GM19455 (cell line): Measurements from ENCODE around the gene TMED9.
"Not testable (repeated sequence)": the region's sequence is repeated elsewhere in the genome, so short reads cannot be mapped to it uniquely, and the experiment has no call there.

Source experiments
- ATAC-seq: cut with Tn5 transposase; IDR thresholded peaks from one replicate; pipeline ENCODE4 v1.9.1; 2021; ENCODE audit not compliant: unreplicated experiment

Gene TMED9

DNA sequence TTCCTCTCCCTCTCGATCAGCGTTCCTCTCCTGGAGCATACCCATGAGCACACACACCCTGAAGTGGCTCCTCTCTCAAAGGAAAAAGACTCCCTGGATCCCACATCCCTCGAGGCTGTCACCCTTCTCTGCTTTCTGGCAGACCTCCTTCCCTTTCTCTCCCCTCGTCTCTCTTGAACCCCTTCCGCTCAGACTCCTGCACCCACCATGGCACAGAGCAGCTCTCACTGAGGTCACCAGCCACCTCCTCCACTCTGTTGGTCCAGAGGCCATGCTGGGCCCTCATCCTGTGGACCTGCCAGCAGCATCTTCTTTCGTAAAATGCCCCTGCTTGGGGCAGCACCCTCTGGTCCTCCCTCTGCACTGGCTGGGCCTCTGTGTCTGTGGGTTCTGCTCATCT lies 13.7 kb downstream of the TMED9 start:
- no peak for ATAC-seq

GRCh38 chr5:177606071-177607051 lies 14.4 kb downstream of the TMED9 start:
- no peak for ATAC-seq

GRCh38 chr5:177607115-177607451 lies 15.1 kb downstream of the TMED9 start:
- ATAC-seq = no peak

DNA sequence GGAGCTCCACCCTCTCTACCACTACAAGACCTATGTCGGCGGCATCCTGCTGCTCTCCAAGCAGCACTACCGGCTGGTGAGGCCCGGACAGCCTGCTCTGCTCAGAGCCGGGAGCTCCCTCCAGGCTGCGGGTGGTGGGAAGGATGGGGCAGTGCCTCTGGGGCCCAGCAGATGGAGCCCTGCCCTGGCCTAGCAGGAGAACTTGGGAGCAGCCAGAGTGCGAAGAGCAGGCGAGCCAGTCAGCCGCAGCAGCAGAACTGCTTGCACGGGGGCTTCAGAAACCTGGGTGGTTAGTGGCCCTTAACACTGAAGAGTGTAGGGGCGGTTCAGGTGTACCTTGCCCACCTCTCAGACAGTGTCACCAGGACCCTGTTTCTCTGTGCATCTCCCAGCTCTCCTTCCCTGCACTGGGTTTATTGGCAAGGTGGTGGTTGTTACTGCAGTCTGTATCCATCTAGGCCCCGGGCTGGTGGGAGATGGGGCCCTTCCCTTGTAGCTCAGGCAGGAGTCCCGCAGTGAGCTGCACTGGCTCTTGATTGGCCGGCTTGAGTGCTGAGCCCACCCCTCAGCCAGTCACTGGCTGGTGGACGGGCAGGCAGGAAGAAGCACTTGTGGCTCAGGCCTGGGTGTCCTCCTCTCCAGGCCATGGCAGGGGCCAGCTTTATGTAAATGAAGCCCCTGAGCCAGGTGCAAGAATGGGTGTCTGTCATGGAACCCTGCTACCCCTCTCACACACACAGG lies 15.6 kb downstream of the TMED9 start:
- no peak for ATAC-seq

GRCh38 chr5:177608243-177609075 lies 16.5 kb downstream of the TMED9 start:
- ATAC-seq = no peak

DNA sequence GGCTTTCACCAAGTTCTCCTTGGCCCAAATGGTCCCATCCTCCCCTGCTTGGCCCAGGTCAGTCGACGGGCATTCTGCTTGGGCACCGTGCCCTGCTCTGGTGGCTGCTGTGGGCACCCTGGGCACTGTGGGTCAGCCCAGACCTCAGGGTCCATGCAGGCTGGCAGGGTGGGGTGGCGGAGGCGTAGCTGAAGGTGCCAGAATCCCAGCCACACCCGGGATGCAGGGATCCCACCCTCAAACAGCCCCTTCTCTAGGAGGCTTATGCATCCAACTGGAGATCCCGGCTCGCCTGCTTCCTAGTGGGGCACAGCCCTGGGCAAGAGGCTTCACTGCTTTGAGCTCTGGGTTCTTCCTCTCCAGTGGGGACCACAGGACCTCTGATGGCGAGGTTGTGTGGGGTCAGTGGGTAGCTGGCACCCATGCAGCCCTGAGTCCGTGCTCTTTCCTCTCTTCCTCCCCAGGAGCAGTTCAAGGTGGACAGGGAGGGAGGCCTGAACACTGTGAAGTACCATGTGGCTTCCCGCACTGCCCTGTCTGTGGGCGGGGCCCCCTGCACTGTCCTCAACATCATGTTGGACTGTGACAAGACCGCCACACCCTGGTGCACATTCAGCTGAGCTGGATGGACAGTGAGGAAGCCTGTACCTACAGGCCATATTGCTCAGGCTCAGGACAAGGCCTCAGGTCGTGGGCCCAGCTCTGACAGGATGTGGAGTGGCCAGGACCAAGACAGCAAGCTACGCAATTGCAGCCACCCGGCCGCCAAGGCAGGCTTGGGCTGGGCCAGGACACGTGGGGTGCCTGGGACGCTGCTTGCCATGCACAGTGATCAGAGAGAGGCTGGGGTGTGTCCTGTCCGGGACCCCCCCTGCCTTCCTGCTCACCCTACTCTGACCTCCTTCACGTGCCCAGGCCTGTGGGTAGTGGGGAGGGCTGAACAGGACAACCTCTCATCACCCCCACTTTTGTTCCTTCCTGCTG lies 17.4 kb downstream of the TMED9 start:
- no peak for ATAC-seq

DNA sequence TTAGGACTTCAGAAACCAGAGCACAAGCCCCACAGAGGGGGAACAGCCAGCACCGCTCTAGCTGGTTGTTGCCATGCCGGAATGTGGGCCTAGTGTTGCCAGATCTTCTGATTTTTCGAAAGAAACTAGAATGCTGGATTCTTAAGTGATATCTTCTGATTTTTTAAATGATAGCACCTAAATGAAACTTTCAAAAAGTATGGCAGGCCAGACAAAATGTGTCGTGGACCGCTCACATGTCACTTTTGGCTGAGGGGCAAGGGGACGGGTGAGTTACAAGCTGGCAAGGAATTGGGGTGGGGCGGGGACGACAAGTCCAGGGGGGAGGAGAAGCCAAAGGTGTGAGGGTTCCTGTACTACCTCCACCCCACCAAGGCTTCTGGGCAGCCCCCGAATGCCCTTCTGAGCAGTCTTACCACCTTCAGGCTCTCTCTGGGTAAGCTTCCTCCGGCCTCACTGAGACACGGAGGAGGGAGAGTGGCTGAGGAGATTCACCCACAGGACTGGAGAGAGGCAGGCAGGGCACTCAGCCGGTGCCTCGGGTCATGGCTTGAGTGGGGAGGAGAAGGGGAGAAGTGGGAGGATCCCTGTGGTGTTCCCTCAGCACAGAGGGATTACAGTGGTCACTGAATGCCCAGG lies 18.2 kb downstream of the TMED9 start:
- ATAC-seq = no peak

- ATAC-seq = no peak
Measured at GRCh38 chr5:177610770-177611445, 18.9 kb downstream of the TMED9 start.

GRCh38 chr5:177611446-177612214 lies 19.6 kb downstream of the TMED9 start:
- no peak for ATAC-seq

- no peak for ATAC-seq
Measured at GRCh38 chr5:177612215-177612673, 20.2 kb downstream of the TMED9 start.

DNA sequence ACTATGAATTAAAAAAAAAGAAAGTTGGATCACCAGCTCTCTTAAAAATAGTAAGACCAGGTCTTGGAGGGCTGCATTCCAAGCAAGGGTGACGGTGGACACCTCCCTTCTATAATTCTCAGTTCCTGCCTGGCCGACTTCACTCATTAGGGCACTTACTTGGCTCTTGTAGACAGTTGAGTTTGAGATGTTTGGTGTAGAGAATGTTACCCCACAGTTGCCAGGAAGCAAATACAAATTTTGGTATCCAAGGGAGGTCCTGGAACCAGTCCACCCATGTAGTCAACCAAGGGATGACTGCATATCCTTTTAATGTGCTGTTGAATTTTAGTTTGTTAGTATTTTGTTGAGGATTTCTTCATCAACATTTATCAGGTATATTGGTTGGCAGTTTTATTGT lies 28.6 kb downstream of the TMED9 start:
- no peak for ATAC-seq

- not testable (repeated sequence) for ATAC-seq
Measured at GRCh38 chr5:177624172-177624571, 32.2 kb downstream of the TMED9 start.

- ATAC-seq = not testable (repeated sequence)
Measured at GRCh38 chr5:177630186-177630585, 38.2 kb downstream of the TMED9 start.

DNA sequence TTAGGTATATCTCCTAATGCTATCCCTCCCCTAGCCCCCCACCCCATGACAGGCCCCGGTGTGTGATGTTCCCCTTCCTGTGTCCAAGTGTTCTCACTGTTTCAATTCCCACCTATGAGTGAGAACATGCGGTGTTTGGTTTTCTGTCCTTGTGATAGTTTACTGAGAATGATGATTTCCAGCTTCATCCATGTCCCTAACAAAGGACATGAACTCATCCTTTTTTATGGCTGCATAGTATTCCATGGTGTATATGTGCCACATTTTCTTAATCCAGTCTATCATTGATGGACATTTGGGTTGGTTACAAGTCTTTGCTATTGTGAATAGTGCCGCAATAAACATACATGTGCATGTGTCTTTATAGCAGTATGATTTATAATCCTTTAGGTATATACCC lies 42.9 kb downstream of the TMED9 start:
- ATAC-seq = not testable (repeated sequence)

DNA sequence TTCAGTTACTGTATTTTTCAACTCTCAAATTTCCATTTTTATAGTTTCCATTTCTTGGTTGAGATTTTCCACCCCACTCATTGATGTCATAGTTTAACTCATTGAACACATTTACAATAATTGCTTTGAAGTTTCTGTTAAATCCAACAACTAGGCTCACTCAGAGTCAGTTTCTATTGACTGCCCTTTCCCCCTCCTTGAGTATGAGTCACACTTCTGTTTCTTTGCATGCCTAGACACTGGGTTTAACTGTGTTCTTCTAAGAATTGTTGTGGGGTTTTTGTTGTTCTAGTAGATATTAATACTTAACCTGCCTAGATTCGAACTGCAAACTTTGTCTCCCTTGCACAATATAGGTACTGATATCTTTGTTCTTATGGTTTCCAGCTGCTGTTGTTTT lies 53.5 kb downstream of the TMED9 start:
- not testable (repeated sequence) for ATAC-seq
